Lower lobe of right lung (tissue), 2 donors: Measurements from ENCODE around the gene TCTN1. TPM values are rescaled to one million over a fixed set of nuclear protein-coding genes. Genes with fewer than 3 reads are reported as not detected.
A peak's percentile ranks its signal among the peaks of the same experiment; 100 is the strongest.

Experiments
- ATAC-seq, 2 donors: fragments of 200-7000 bp; cut with Tn5 transposase; one replicate each; pipeline ENCODE4 v1.9.1; 2020 to 2022; ENCODE audit warnings: mild to moderate bottlenecking in 2 of 2, moderate library complexity in 2 of 2
- DNase-seq: peaks from one replicate; pipeline ENCODE4 v3.0.0-alpha.2; 2020
- H3K27ac ChIP-seq: fragments of 200-600 bp; one replicate; pipeline ENCODE4 v1.8.0; 2022
- H3K27me3 ChIP-seq: fragments of 200-600 bp; one replicate; pipeline ENCODE4 v1.8.0; 2022; ENCODE audit warnings: low read depth
- H3K36me3 ChIP-seq: fragments of 200-600 bp; one replicate; pipeline ENCODE4 v1.8.0; 2022; ENCODE audit warnings: mild to moderate bottlenecking
- H3K4me1 ChIP-seq: fragments of 200-600 bp; one replicate; pipeline ENCODE4 v1.8.0; 2022
- H3K4me3 ChIP-seq: fragments of 200-600 bp; one replicate; pipeline ENCODE4 v1.8.0; 2022; ENCODE audit warnings: mild to moderate bottlenecking
- H3K9me3 ChIP-seq: fragments of 200-600 bp; one replicate; pipeline ENCODE4 v1.8.0; 2022
- intact Hi-C: fragments of 100-400 bp; cut with DNase I; formaldehyde crosslinking; loops from one replicate; pipeline ENCODE4 v1.11.0; 2022
- total RNA-seq: library from RNA; stranded (reverse); fragmentation: NEBNext Ultra II Directional; extraction: Animal tissue kit (Norgen Biotek cat#: 25700); gene quantifications from one replicate; pipeline ENCODE4 v1.2.1, GENCODE V29; 2021
- TF ChIP-seq, protein P1 (sequence below): fragments of 200-600 bp; IDR thresholded peaks from one replicate; pipeline ENCODE4 v1.8.0; 2022; ENCODE audit warnings: antibody characterized with exemption, mild to moderate bottlenecking
- donor health status: DM: no; HTN: yes; CAD: no; lungs with severe emphysema.

The TCTN1 gene
- total RNA-seq, 1 donor from 2014 or later: 40.1 TPM

DNA sequence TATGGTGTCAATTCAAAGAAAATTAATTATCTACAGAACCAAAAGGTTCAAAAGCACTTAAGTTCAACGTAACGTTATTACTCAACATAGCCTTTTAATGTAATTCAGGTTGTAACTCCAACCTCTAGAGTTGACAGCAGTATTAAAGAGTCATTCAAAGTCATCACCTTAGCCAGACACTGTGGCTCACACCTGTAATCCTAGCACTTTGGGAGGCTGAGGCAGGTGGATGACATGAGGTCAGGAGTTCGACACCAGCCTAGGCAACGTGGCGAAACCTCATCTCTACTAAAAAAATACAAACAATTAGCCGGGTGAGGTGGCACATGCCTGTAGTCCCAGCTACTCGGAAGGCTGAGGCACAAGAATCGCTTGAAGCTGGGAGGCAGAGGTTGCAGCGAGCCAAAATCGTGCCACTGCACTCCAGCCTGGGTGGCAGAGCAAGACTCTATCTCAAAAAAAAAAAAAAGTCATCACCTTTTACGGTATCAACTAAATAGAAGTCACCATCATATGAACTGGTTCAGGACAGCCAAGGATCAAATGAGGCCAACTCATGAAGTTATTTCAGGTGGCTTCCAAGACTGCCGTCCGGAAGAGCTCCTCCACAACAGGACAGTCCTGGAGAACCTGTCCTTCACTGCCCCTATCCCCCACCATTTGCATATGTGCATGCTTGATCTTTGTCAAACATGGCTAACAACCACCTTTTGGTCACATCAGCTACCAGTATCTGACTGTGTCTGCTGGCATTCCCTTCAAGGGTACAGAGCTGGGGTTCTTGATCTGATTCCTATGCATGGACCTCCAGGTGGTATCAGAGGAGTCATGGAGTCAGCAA, 35.0 kb upstream of the TCTN1 start:
- H3K27ac ChIP-seq: peak overlapping the region; percentile 44
- no peaks in the 10 kb centered on the region for H3K36me3 ChIP-seq
- intact Hi-C loops: no loop called here
- TF ChIP-seq, protein P1, sequence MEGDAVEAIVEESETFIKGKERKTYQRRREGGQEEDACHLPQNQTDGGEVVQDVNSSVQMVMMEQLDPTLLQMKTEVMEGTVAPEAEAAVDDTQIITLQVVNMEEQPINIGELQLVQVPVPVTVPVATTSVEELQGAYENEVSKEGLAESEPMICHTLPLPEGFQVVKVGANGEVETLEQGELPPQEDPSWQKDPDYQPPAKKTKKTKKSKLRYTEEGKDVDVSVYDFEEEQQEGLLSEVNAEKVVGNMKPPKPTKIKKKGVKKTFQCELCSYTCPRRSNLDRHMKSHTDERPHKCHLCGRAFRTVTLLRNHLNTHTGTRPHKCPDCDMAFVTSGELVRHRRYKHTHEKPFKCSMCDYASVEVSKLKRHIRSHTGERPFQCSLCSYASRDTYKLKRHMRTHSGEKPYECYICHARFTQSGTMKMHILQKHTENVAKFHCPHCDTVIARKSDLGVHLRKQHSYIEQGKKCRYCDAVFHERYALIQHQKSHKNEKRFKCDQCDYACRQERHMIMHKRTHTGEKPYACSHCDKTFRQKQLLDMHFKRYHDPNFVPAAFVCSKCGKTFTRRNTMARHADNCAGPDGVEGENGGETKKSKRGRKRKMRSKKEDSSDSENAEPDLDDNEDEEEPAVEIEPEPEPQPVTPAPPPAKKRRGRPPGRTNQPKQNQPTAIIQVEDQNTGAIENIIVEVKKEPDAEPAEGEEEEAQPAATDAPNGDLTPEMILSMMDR: no peak
- H3K9me3 ChIP-seq: no peaks in the 10 kb centered on the region
- ATAC-seq (no peak), DNase-seq (no peak)
- peaks cover 75% of the 10 kb centered on the region for H3K4me1 ChIP-seq
- H3K27me3 ChIP-seq: no peaks in the 10 kb centered on the region
- no peak overlapping the region for H3K4me3 ChIP-seq

DNA sequence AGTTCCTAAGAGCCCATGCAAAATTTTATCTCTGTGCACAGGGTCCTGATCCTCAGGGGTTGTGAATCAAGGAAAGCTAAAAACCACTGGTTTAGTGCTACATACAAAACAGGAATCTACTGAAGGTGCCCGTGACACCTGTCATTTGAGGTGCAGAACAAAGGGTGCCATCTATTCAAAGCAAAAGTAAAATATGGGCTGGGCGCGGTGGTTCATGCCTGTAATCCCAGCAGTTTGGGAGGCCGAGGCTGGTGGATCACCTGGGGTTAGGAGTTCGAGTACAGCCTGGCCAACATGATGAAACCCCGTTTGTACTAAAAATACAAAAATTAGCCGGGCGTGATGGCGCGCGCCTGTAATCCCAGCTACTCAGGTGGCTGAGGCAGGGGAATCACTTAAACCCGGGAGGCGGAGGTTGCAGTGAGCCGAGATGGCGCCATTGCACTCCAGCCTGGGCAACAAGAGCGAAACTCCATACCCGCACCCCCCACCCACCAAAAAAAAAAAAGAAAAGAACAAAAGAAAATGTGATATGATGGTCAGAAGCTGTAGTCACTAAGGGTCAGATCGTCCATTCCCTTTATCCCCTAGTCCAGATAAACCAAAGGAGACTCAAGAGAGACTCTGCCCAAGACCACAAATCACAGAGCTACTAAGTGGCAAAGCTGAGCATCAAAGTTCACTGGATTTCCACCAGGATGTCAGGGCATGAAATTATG, 34.2 kb upstream of the TCTN1 start:
- H3K4me3 ChIP-seq: no peak overlapping the region
- H3K36me3 ChIP-seq: no peaks in the 10 kb centered on the region
- DNase-seq (no peak), ATAC-seq (no peak)
- no peaks in the 10 kb centered on the region for H3K9me3 ChIP-seq
- peaks cover 75% of the 10 kb centered on the region for H3K4me1 ChIP-seq
- intact Hi-C loops: no loop called here
- TF ChIP-seq, protein P1: no peak
- no peaks in the 10 kb centered on the region for H3K27me3 ChIP-seq
- H3K27ac ChIP-seq: peak overlapping the region; percentile 44

- Histone ChIP-seq H3K27ac (peak overlapping the region; percentile 94), H3K4me3 (peak overlapping the region; percentile 86), H3K27me3 (no peaks in the 10 kb centered on the region), H3K36me3 (no peaks in the 10 kb centered on the region), H3K4me1 (peaks cover 73% of the 10 kb centered on the region), H3K9me3 (no peaks in the 10 kb centered on the region)
- no peak for DNase-seq
- intact Hi-C loops: no loop called here
- TF ChIP-seq, protein P1: no peak
- ATAC-seq: peak in 1 of 2 donors; percentile 5
Measured at GRCh38 chr12:110581931-110582275, 32.0 kb upstream of the TCTN1 start.

- peaks cover 69% of the 10 kb centered on the region for H3K4me1 ChIP-seq
- peak overlapping the region; percentile 94 for H3K27ac ChIP-seq
- DNase-seq: peak; percentile 85
- TF ChIP-seq, protein P1: no peak
- no peaks in the 10 kb centered on the region for H3K27me3 ChIP-seq
- no peaks in the 10 kb centered on the region for H3K36me3 ChIP-seq
- peak overlapping the region; percentile 86 for H3K4me3 ChIP-seq
- no peaks in the 10 kb centered on the region for H3K9me3 ChIP-seq
- peak; percentile 57 to 63 for ATAC-seq
- intact Hi-C loops: no loop called here
Measured at GRCh38 chr12:110582276-110583136, 31.4 kb upstream of the TCTN1 start.
